ENCODE measurements around the gene NADSYN1. TPM values are rescaled to one million over a fixed set of nuclear protein-coding genes. Genes with fewer than 3 reads are reported as not detected.
"Not testable (repeated sequence)": the region's sequence is repeated elsewhere in the genome, so short reads cannot be mapped to it uniquely, and the experiment has no call there.

NADSYN1 gene
- polyA plus RNA-seq, 3 donors, result 38.3 to 66.0 (median 41.4) TPM

DNA sequence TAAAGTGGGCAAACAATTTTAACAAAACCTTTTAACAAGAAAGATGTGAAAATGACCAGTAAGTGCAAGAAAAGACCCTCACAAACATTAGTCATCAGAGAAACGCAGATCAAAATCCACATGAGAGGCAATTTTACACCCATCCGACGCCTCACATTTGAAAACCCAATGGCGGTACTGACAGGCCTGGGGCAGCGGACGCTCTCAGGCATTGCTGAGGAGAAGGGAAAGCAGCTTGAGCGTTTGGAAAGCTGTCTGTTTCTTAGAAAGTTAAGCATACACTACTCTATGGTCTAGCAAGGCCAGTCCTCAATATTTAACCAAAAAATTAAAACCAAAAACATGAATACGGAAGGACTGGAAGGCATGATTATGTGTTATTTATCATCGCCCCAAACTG, 82.8 kb downstream of the NADSYN1 start:
- no peak for DNase-seq (ENCODE audit: extremely low read depth in 1 of 11, low read depth in 9 of 11, low spot score in 4 of 11)

GRCh38 chr11:71537537-71537936, 84.5 kb downstream of the NADSYN1 start:
- DNase-seq (ENCODE audit: extremely low read depth in 1 of 11, low read depth in 9 of 11, low spot score in 4 of 11), result no peak

- not testable (repeated sequence) for DNase-seq (ENCODE audit: extremely low read depth in 1 of 11, low read depth in 9 of 11, low spot score in 4 of 11)
Measured at GRCh38 chr11:71537977-71538665, 85.1 kb downstream of the NADSYN1 start, which contains the start of gene KRTAP5-8. Gene KRTAP5-8, plus strand, starts transcription at chr11:71538025. Its CDS starts 31 bp downstream, at chr11:71538056.

- no peak for DNase-seq (ENCODE audit: extremely low read depth in 1 of 11, low read depth in 9 of 11, low spot score in 4 of 11)
Measured at GRCh38 chr11:71538666-71538990, 85.6 kb downstream of the NADSYN1 start.

GRCh38 chr11:71539017-71539416, 86.0 kb downstream of the NADSYN1 start:
- no peak for DNase-seq (ENCODE audit: extremely low read depth in 1 of 11, low read depth in 9 of 11, low spot score in 4 of 11)

DNA sequence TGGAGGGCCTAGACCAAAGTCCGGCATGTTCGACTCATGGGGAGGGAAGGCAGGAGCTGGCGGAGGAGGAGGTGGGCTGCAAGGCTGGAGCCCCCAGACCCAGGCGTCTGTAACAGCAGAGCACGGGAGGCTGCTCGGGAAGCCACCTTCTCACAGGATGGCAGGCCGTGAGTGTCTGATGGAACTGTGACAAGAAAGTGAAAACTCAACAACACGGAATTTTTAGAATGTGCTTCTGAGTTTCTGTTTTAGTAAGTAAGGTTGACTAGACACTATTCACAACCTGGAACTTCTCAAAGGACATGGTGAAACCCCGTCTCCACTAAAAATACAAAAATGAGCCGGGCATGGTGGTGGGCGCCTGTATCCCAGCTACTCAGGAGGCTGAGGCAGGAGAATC, 87.0 kb downstream of the NADSYN1 start:
- DNase-seq (ENCODE audit: extremely low read depth in 1 of 11, low read depth in 9 of 11, low spot score in 4 of 11), result not testable (repeated sequence)

DNA sequence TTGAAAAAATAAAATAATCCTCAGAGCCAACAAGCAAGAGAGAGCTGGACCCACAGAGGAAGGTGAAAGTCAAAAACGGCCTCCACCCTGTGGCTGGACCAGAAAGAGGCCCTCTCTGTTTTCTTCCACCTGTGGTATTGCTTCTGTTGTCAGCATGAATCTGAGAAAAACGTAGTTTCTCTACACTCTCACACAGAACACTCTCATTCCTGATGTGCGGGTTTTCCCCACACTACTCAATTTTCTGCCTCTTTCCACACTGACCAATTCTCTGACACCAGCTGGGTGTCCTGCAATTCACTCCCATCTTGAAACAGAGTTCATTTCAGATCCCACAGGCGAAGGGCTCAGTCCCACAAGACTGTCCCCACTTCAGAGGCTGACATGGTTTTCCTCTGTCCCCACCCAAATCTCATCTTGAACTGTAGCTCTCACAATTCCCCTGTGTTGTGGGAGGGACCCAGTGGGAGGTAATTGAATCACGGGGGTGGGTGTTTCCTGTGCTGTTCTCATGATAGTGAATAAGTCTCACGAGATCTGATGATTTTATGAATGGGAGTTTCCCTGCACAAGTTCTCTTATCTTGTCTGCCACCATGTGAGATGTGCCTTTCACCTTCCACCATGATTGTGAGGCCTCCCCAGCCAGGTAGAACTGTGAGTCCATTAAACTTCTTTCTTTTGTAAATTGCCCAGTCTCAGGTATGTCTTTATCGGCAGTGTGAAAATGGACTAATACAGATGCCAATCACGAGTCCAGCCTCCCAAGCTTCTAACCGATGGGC, 87.7 kb downstream of the NADSYN1 start:
- not testable (repeated sequence) for DNase-seq (ENCODE audit: extremely low read depth in 1 of 11, low read depth in 9 of 11, low spot score in 4 of 11)

DNA sequence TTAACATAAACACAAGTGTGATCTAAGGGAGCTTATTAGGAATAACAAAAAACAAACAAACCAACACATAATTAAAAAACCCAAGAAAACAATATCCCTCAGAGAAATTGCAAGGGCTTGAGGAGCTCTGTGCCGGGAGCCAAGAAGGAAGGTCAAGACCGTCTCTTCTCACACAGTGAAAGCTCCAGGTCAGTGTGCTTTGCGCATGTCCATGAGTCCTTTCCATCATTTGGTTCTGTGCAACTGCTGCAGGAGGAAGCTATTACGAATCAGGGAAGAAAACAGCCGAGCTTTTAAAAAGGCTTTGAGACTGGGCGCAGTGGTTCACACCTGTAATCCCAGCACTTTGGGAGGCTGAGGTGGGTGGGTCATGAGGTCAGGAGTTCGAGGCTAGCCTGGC, 89.4 kb downstream of the NADSYN1 start:
- DNase-seq (ENCODE audit: extremely low read depth in 1 of 11, low read depth in 9 of 11, low spot score in 4 of 11), result no peak

DNA sequence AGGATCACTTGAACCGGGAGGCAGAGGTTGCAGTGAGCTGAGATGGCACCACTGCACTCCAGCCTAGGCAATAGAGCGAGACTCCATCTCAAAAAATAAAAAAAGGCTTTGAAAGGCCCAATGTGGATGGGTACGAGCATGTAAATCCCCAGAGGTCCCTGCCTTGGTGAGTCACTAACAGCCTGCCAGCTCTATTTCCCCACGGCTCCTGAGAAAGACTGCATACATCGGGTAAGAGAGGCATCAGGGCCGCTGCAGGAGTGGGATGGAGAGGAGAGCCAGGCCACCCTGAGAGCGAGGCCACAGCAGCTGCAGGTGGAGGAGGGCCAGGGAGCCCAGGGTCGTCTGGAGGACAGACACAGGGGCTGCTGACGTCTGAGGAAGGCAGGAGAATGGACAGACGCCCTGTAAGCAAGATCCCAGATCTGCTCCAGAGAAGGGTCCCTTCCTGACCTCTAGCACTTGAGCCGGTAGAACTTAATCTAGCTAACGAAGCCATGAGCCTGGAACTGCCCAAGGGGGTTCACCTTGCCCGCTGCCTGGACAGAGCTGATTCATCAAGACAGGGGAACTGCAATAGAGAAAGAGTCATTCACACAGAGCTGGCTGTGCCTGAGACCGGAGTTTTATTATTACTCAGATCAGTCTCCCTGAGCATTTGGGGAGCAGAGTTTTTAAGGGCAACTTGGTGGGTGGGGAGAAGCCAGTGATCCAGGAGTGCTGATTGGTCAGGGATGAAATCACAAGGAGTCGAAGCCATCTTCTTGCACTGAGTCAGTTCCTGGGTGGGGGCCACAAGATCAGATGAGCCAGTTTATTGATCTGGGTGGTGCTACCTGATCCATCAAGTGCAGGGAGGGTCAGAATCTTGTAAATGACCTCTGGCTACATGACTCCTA, 90.1 kb downstream of the NADSYN1 start:
- DNase-seq (ENCODE audit: extremely low read depth in 1 of 11, low read depth in 9 of 11, low spot score in 4 of 11), result no peak

- no peak for DNase-seq (ENCODE audit: extremely low read depth in 1 of 11, low read depth in 9 of 11, low spot score in 4 of 11)
Measured at GRCh38 chr11:71543866-71544265, 90.9 kb downstream of the NADSYN1 start.

DNA sequence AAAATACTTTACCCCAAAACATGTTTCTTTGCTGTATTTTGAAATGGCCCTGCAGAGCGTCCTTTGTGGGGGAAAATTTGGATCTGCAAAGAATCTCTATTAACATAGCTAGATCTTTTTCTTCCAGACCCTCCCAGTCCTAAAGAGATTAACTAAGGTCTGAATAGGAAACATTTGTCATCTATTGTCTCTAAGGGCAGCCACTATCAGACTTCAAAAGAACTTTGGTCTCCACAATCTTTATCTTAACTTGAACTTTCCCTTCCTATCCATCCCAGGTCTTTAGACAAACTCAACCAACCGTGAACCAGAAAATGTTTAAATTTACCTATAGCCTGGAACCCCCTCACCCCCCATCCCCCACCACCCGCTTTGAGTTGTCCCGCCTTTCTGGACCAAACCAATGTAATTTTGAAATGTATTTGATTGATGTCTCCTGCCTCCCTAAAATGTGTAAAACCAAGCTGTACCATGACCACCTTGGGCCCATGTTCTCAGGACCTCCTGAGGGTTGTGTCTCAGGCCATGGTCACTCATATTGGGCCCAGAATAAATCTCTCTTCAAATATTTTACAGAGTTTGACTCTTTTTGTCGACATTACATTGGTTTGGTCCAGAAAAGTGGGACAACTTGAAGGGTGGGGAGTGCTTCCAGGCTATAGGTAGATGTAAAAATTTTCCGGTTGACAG, 91.7 kb downstream of the NADSYN1 start:
- DNase-seq (ENCODE audit: extremely low read depth in 1 of 11, low read depth in 9 of 11, low spot score in 4 of 11), result no peak

- DNase-seq (ENCODE audit: extremely low read depth in 1 of 11, low read depth in 9 of 11, low spot score in 4 of 11), result no peak
Measured at GRCh38 chr11:71545405-71545966, 92.5 kb downstream of the NADSYN1 start.

GRCh38 chr11:71548120-71548519, 95.1 kb downstream of the NADSYN1 start, which contains the start of gene KRTAP5-9:
Gene KRTAP5-9, plus strand, starts transcription at chr11:71548420. Its CDS starts 238 bp downstream, at chr11:71548658.
- DNase-seq (ENCODE audit: extremely low read depth in 1 of 11, low read depth in 9 of 11, low spot score in 4 of 11), result no peak

DNA sequence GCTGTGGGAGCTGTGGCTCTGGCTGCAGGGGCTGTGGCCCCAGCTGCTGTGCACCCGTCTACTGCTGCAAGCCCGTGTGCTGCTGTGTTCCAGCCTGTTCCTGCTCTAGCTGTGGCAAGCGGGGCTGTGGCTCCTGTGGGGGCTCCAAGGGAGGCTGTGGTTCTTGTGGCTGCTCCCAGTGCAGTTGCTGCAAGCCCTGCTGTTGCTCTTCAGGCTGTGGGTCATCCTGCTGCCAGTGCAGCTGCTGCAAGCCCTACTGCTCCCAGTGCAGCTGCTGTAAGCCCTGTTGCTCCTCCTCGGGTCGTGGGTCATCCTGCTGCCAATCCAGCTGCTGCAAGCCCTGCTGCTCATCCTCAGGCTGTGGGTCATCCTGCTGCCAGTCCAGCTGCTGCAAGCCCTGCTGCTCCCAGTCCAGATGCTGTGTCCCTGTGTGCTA, 95.7 kb downstream of the NADSYN1 start:
- no peak for DNase-seq (ENCODE audit: extremely low read depth in 1 of 11, low read depth in 9 of 11, low spot score in 4 of 11)

Other genes with a start within 250 kb of the NADSYN1 start
- 10 to 100 TPM; 26.5 to 39.6 (median 30.5) TPM for gene SHANK2, start 200.6 kb upstream of the NADSYN1 start, polyA plus RNA-seq (ENCODE audit: insufficient read length in 3 of 3)
- gene DHCR7, start 4.8 kb upstream of the NADSYN1 start, polyA plus RNA-seq (ENCODE audit: insufficient read length in 3 of 3), result 10 to 100 TPM; 37.7 to 47.8 (median 39.3) TPM
- under 1 TPM in 2 of 3 donors, not detected in 1; 0.07 to 0.32 TPM for gene KRTAP5-7, start 74.1 kb downstream of the NADSYN1 start, polyA plus RNA-seq (ENCODE audit: insufficient read length in 3 of 3)
- 1 to 10 TPM in 1 of 3 donors, under 1 TPM in 2; 0.23 to 1.1 (median 0.23) TPM for gene KRTAP5-8, start 84.8 kb downstream of the NADSYN1 start, polyA plus RNA-seq (ENCODE audit: insufficient read length in 3 of 3)
- under 1 TPM; 0.30 to 0.59 (median 0.31) TPM for gene KRTAP5-9, start 95.2 kb downstream of the NADSYN1 start, polyA plus RNA-seq (ENCODE audit: insufficient read length in 3 of 3)
- under 1 TPM in 1 of 3 donors, not detected in 2; 0.44 TPM for gene KRTAP5-10, start 112.4 kb downstream of the NADSYN1 start, polyA plus RNA-seq (ENCODE audit: insufficient read length in 3 of 3)
- under 1 TPM in 1 of 3 donors, not detected in 2; 0.27 TPM for gene KRTAP5-11, start 129.7 kb downstream of the NADSYN1 start, polyA plus RNA-seq (ENCODE audit: insufficient read length in 3 of 3)

Measured in renal cortex interstitium (tissue), 11 donors.